Left colon (tissue), 2 donors: Measurements from ENCODE around the gene RARRES2. TPM values are rescaled to one million over a fixed set of nuclear protein-coding genes. Genes with fewer than 3 reads are reported as not detected.
"Not testable (repeated sequence)": the region's sequence is repeated elsewhere in the genome, so short reads cannot be mapped to it uniquely, and the experiment has no call there.

Source experiments
- ATAC-seq: fragments of 200-7000 bp; cut with Tn5 transposase; one replicate; pipeline ENCODE4 v1.9.1; 2020; ENCODE audit warnings: mild to moderate bottlenecking, moderate library complexity
- DNase-seq, 2 donors: peaks; one replicate each; pipeline ENCODE4 v3.0.0-alpha.2; 2020
- intact Hi-C, 2 donors: fragments of 100-400 bp; cut with DNase I in 1 of 2; cut with micrococcal nuclease in 1 of 2; formaldehyde crosslinking; loops; one replicate each; pipeline versions ENCODE4 v1.11.2 to v1.14.0; 2022; cut with DNase I, micrococcal nuclease
- long read RNA-seq: library from polyadenylated mRNA; unstranded; transcript quantifications from one replicate; pipeline ENCODE4 v2.0.0, GENCODE V29; 2021
- total RNA-seq, 2 donors: library from RNA; stranded (reverse); fragmentation: NEBNext Ultra II Directional; extraction: Animal tissue kit (Norgen Biotek cat#: 25700); gene quantifications; one replicate each; pipeline ENCODE4 v1.2.1, GENCODE V29; 2021
- donor health status: DM: no; HTN: no; CAD: no.
- donor health status: DM: yes; HTN: yes; CAD: no.

RARRES2 gene
- total RNA-seq, result 100 to 1,000 TPM in 1 of 2 donors, 10 to 100 TPM in 1; 61.1 to 115 TPM
- long read RNA-seq, transcript RARRES2-201 (6 exons, 740 nt), result major isoform, 32 of 60 reads
- long read RNA-seq, transcript RARRES2-202 (5 exons, 1,618 nt), result minor isoform, 23 of 60 reads
- long read RNA-seq, partial matches to known transcripts, result 2 of 60 reads
- long read RNA-seq, other reads (novel, unspliced or antisense), result 2 of 60 reads

DNA sequence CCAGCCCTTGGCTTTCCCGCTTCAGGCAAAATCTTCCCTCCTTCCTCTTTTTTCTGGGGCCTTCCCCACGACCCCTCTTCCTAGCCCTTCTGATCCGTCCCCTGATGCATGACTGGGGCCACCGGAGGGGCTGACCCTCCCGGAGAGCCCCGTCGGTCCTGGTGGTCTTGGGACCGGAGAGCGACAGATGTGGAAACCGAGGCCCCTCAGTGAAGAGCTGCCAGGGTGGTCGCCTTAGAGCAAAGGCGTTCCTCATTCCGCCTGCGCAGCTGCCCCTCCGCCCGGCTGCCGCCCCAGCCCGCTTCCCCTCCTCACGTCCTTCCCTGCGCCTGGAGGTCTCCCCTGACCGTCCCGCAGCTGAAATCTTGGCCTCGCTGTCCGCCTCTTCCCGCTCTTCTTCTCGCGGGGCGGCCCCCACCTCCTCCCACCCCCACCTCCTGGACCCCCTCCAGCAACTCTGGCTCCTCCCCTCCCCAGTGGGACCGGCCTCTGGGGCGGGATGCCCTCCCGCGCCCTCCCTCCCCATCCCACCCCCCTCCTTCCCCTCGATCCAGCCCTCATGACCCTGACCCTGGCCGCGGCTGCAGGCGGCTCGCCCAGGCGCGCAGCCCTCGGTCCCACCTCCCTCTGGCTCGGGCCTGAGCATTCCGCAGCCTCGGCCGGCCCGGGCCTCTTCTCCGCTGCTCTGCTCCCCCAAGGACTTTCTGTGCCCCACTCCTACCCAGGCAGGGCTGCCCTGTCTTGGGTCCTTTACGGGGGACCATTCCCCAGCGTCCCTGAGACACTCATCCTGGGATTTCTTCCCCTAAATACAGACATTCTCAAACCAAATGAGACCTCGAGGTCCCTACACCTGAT lies at the start of gene RARRES2:
Gene RARRES2, minus strand, starts transcription at position 367 of the 858 bp plus-strand sequence. CDS start 1,020 bp downstream, outside the sequence.
- ATAC-seq (peak; percentile 9), DNase-seq (peak in 1 of 2 donors; percentile 54)
- intact Hi-C loops, result no loop called here

DNA sequence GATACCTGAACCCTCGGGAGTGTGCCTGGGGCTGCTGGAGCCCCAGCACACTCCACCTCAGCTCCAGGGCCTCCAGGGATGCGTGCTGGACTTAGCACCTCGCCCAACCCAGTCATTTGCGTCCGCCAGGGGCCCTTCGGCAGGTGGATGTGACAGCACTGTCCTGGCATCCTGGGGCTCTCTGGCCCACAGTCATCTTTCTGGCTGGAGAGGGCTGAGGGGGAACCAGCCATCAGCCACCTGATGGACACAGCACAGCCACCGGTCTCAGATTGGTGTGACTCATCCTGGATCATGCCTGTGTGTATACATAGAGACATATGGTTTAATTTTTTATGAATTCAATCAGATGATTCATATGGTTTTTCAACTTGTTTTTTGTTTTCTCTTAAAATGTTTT lies 48.8 kb upstream of the RARRES2 start:
- ATAC-seq (no peak), DNase-seq (peak in 1 of 2 donors; percentile 21)
- intact Hi-C loops, result no loop called here

- peak in 1 of 2 donors; percentile 29 for DNase-seq
- no peak for ATAC-seq
- intact Hi-C loops, result no loop called here
Measured at GRCh38 chr7:150389532-150389816, 48.0 kb upstream of the RARRES2 start.

GRCh38 chr7:150388709-150389531 lies 47.5 kb upstream of the RARRES2 start:
- ATAC-seq, result peak; percentile 80

DNA sequence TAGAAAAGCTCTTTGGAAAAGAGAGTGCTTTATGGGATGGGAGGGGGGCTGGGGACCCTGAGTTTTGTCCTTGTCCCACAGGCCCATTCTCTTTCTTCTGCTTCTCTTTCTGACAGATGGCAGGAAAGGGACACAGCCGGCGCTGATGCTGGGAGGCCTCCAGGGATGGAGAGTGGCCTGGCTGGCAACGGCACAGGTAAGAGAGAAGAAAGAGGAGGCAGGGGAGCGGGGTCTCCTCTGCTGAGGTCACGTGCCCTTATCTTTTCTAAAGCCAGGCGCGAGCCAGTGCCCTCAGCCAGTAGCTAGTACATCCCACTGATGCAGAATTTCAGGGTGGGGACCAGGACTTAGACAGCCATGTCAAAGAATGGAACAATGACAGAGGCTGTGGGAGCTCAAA lies 46.9 kb upstream of the RARRES2 start:
- intact Hi-C loops, result no loop called here
- ATAC-seq (no peak), DNase-seq (peak in 1 of 2 donors; percentile 23)

More at GRCh38 chr7:150388709-150389531, 47.5 kb upstream of the RARRES2 start:
- intact Hi-C loops, result no loop called here
- peak; percentile 75 to 82 for DNase-seq

GRCh38 chr7:150385884-150386283 lies 44.5 kb upstream of the RARRES2 start:
- intact Hi-C loops, ATAC-seq: not testable (repeated sequence)
- DNase-seq, result peak in 1 of 2 donors; percentile 6

DNA sequence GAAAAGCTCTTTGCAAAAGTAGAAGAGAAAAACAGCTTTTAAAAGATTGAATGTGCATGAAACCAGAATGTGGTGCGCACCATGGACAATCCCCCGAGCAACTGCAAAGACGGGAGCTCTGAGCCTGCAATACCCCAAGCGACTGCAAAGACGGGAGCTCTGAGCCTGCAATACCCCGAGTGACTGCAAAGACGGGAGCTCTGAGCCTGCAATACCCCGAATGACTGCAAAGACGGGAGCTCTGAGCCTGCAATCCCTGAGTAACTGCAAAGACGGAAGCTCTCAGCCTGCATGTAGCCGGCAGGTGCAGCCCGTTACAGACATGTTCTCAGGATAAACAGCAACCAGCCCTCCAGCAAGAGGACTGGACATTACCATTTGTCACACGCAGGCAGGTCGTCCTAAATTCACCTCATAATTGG lies 43.9 kb upstream of the RARRES2 start:
- intact Hi-C loops, result no loop called here
- peak in 1 of 2 donors; percentile 40 for DNase-seq
- ATAC-seq, result no peak

- intact Hi-C loops, result no loop called here
- ATAC-seq (no peak), DNase-seq (peak in 1 of 2 donors; percentile 36)
Measured at GRCh38 chr7:150384406-150385301, 43.2 kb upstream of the RARRES2 start.

- intact Hi-C loops, result no loop called here
- ATAC-seq (peak; percentile 49), DNase-seq (peak; percentile 84 to 92)
Measured at GRCh38 chr7:150383710-150384397, 42.4 kb upstream of the RARRES2 start.

- DNase-seq (no peak), ATAC-seq (peak; percentile 7)
- intact Hi-C loops, result no loop called here
Measured at GRCh38 chr7:150382844-150383225, 41.4 kb upstream of the RARRES2 start.

- ATAC-seq (no peak), DNase-seq (peak; percentile 68 to 69)
- intact Hi-C loops, result no loop called here
Measured at GRCh38 chr7:150382123-150382843, 40.9 kb upstream of the RARRES2 start.

DNA sequence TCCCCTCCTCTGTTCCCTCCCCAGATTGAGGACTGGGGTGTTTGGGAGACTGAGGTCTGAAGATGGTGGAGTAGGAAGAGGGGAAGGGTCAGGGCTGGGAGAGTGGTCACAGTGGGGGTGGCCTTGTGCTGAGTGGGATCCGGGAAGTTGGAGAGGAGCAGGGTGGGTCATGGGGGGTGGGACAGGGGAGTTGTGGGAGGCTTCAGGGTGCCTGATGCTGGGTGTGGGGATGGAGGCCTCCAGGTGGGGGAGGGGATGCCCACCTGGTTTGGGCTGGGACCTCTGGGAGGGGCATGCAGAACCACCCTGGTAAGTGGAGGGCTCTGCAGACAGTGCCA lies 40.3 kb upstream of the RARRES2 start:
- intact Hi-C loops, result no loop called here
- DNase-seq (peak in 1 of 2 donors; percentile 33), ATAC-seq (no peak)

GRCh38 chr7:150381096-150381495 lies 39.7 kb upstream of the RARRES2 start:
- DNase-seq (peak in 1 of 2 donors; percentile 36), ATAC-seq (no peak)
- intact Hi-C loops, result no loop called here

- no peak for ATAC-seq
- intact Hi-C loops, result no loop called here
- peak in 1 of 2 donors; percentile 38 for DNase-seq
Measured at GRCh38 chr7:150380463-150380862, 39.0 kb upstream of the RARRES2 start.

- DNase-seq (peak; percentile 52 to 66), ATAC-seq (no peak)
- intact Hi-C loops, result no loop called here
Measured at GRCh38 chr7:150379441-150380379, 38.3 kb upstream of the RARRES2 start.

GRCh38 chr7:150378853-150379440 lies 37.5 kb upstream of the RARRES2 start, which contains the start of gene ZNF775:
Gene ZNF775, plus strand, starts transcription at chr7:150379330. Its CDS starts 9,141 bp downstream, at chr7:150388471.
- DNase-seq, result peak; percentile 96 to 97
- intact Hi-C loops, result no loop called here
- peak; percentile 65 for ATAC-seq
